H1 (cell line): ENCODE measurements around the gene AQP10. TPM values are rescaled to one million over a fixed set of nuclear protein-coding genes. Genes with fewer than 3 reads are reported as not detected.
A peak's percentile ranks its signal among the peaks of the same experiment; 100 is the strongest.

Experiments
- CREB1 ChIP-seq: IDR thresholded peaks from 2 replicates; pipeline ENCODE4 v1.6.1; 2012; ENCODE audit warnings: inconsistent platforms
- SIN3A ChIP-seq, 2 experiments: IDR thresholded peaks in 1 of 2; conservative IDR thresholded peaks in 1 of 2; 2 replicates each; pipeline ENCODE4 v1.6.1; 2011 to 2012; ENCODE audit warnings: low read length in 2 of 2, improper control_type of control experiment in 1 of 2, low read depth in 1 of 2, mild to moderate bottlenecking in 1 of 2
- polyA plus RNA-seq, 7 experiments: library from polyadenylated mRNA; depleted of rRNA in 3 of 7; stranded (reverse) in 5 of 7; unstranded in 2 of 7; fragments of >200 nt in 5 of 7; fragments of 200-250 nt in 2 of 7; gene quantifications; 1 replicate in 5 of 7; 2 replicates in 1 of 7; 4 replicates in 1 of 7; pipeline versions ENCODE4 v1.2.1 to v1.2.3, GENCODE V29; 2011 to 2013; ENCODE audit warnings: missing spikeins in 2 of 7, mixed read lengths in 2 of 7
- total RNA-seq: library from RNA; stranded (reverse); fragmentation: NEBNext Ultra II Directional; extraction: Animal tissue kit (Norgen Biotek cat#: 25700); gene quantifications from 2 replicates; pipeline ENCODE4 v1.2.1, GENCODE V29; 2021

Gene AQP10
- total and polyA plus RNA-seq, 2 of the 8 experiments (the other 6 are each of a cell fraction or from before 2014, with no cell fraction given) = not detected

DNA sequence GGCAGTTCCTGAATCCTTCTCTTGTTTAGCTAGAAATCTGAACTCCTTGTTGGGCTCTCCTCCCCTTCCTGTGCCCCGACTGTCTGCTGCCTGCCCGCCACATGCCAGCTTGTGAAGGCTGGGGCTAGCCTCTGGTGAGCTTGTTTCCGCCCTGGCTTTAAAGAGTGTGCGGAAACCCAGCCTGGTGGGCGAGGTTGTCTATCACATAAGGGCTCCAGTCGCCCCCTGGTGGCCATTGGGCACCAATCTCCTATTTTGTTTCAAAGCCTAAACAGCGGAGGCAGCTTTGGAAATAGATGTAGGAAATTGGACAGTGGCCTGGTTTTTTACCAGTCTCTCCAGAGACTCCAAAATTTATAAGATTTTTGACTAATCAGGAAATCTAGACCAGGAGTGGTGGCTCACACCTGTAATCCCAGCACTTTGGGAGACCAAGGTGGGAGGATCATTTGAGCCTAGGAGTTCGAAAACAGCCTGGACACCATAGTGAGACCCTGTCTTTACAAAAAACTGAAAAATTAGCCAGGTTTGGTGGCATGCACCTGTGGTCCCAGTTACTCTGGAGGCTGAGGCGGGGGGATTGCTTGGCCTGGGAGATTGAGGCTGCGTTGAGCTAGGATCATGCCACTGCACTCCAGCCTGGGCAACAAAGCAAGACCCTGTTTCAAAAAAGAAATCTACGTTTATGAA, 14.3 kb downstream of the AQP10 start (continued):
- peak in 1 of 2 experiments; percentile 66; a peak in 1 of 4 replicates for TF ChIP-seq SIN3A (conservative IDR thresholded peaks at IDR 0.05 in 1 of 2, IDR thresholded peaks at IDR 0.05 in 1 of 2; ENCODE audit: low read depth in 1 of 2, low read length in 2 of 2)
- TF ChIP-seq CREB1 = peak; percentile 25; the same call in 1 of the 2 replicates
- TF ChIP-seq, all 59 proteins: peak for 6
